GM20431 (cell line): ENCODE measurements around the gene ATG10.

Experiments
- in situ Hi-C: fragments of 300-500 bp; cut with MseI, MboI; formaldehyde crosslinking; loops from one replicate; pipeline ENCODE4 v1.15.0; 2020; ENCODE audit warnings: low sequenced_read_pairs; ENCODE audit not compliant: unreplicated experiment

ATG10 gene

DNA sequence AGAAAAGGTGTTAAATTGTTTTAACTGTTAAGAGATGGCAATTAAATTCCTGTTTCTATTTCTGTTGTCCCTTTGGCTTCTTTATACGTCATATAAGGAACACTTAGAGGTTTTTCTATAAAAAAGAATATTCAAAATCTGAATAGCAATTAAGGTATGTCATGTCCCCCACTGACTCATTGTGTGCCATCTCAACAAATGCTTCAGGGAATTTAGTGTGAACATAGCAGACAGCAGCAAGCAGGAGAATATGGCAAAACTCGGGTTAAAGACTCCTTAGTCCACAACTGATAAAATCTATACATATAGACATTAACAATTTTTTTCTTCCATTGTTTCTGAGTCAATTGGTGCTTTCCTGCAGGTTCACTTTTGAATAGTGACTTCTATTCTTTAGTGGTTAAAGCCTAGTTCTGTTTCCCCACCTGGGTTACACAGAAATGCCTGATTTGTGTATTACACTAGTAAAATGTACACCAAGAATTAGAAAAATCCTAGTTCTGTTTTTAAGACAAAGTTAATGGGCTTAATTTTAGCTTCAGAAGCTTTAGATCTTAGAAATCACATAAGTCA, 324.2 kb downstream of the ATG10 start:
- in situ Hi-C loops: no loop called here

DNA sequence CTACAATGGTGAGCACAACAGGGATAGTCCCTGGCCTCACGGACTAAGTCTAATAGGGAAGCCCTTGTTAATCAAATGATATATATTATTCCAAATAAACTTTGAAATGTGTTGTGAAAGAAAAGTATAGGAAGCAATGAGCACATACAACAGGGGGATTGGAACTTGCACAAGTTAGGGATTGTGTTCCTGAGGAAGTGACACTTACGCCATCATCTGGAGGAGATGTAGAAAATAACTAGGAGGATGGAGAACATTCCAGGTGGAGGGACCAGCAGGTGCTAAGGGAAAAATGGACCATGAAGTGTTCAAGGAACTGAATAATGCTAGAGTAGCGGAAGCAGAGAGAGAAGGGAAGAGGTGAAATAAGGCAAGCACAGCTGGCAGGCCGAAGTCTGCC, 325.1 kb downstream of the ATG10 start:
- in situ Hi-C loops: no loop called here

DNA sequence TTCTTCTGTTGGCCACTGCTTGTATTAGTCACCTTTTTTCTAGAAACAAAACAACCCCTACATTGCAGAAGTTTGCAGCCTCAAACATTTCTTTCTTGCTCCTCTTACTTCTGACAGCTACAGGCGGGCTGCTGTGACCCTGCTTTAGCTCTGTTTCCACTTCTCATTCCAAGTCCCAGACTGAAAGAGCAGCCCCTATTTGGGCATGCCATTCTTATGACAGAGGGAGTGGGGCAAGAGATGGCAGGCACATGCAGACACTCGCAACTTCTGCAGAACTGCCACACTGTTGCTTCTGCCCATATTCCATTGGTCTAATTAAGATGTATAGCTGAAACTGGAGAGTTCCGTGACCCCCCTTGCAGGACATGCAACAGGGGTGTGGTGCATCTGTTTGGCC, 325.9 kb downstream of the ATG10 start:
- in situ Hi-C loops: no loop called here

DNA sequence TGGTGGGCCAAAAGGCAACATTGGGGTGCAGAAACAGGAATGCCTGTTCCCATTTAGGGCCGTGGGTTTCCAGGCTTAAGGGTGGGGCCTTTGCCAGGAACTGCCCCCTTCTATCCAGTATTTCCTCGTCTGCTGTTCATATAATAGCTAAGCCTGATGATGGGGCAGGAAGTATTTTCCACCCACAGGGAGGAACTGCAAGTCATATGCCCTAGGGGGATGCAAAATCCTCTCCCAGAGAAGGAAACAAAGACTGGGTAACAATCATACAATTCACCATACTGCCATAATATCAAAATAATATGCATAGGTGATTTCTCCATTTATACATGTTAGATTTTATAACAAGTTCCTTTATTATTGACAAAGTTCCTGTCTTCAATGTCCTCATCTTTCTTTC, 326.8 kb downstream of the ATG10 start:
- in situ Hi-C loops: no loop called here

DNA sequence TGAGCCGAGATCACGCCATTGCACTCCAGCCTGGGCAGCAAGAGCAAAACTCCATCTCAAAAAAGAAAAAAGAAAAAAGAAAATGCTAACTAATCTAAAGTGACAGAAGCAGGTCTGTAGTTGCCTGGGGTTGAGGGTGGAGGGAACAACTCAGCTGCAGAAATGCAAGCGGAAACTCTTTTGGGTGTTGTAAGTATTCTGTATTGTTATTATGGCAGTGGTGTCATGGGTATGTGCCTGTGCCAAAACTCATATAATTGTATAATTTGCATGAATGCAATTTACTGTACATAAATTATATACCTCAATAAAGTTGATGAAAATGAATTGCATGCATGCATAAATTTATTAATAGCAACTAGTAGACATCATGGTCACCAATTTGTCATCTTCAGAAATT, 329.4 kb downstream of the ATG10 start:
- in situ Hi-C loops: no loop called here
